DMS153 (cell line): Measurements from ENCODE around the gene BYSL.

ENCODE experiments used
- DNase-seq: peaks from one replicate; lab custom pipeline; 2025; lab: John Stamatoyannopoulos, UW

Gene BYSL

GRCh38 chr6:41920921-41921711 is at the start of gene BYSL, which contains the start of gene MED20:
TSS of gene BYSL (plus strand) at chr6:41921499. CDS start at chr6:41921563, 64 bp downstream.
TSS of gene MED20 (minus strand) at chr6:41921139. CDS start at chr6:41921018, 121 bp downstream.
- peak; percentile 73 for DNase-seq

- no peak for DNase-seq
Observed at GRCh38 chr6:41871691-41872090, 49.6 kb upstream of the BYSL start.

- DNase-seq: no peak
Observed at GRCh38 chr6:41872147-41872546, 49.2 kb upstream of the BYSL start.

- no peak for DNase-seq
Observed at GRCh38 chr6:41874741-41875140, 46.6 kb upstream of the BYSL start.

- DNase-seq: no peak
Observed at GRCh38 chr6:41877051-41877680, 44.1 kb upstream of the BYSL start.

- no peak for DNase-seq
Observed at GRCh38 chr6:41878246-41878645, 43.1 kb upstream of the BYSL start.

GRCh38 chr6:41878961-41879405 is 42.3 kb upstream of the BYSL start:
- no peak for DNase-seq

- DNase-seq: no peak
Observed at GRCh38 chr6:41881506-41881905, 39.8 kb upstream of the BYSL start.

GRCh38 chr6:41884957-41885356 is 36.3 kb upstream of the BYSL start:
- DNase-seq: no peak

GRCh38 chr6:41885930-41886329 is 35.4 kb upstream of the BYSL start:
- no peak for DNase-seq

GRCh38 chr6:41887331-41887751 is 34.0 kb upstream of the BYSL start:
- no peak for DNase-seq

GRCh38 chr6:41892921-41893564 is 28.3 kb upstream of the BYSL start:
- DNase-seq: no peak

GRCh38 chr6:41894366-41895299 is 26.7 kb upstream of the BYSL start:
- no peak for DNase-seq

GRCh38 chr6:41895300-41896233 is 25.7 kb upstream of the BYSL start, which contains the start of gene USP49:
TSS of gene USP49 (minus strand) at chr6:41895375. CDS start at chr6:41806983, 88,392 bp downstream.
- peak; percentile 60 for DNase-seq

GRCh38 chr6:41896281-41896680 is 25.0 kb upstream of the BYSL start:
- DNase-seq: no peak

- no peak for DNase-seq
Observed at GRCh38 chr6:41900861-41901260, 20.4 kb upstream of the BYSL start.

- no peak for DNase-seq
Observed at GRCh38 chr6:41901882-41902519, 19.3 kb upstream of the BYSL start.

GRCh38 chr6:41909727-41910126 is 11.6 kb upstream of the BYSL start:
- no peak for DNase-seq

- no peak for DNase-seq
Observed at GRCh38 chr6:41914343-41914742, 7.0 kb upstream of the BYSL start.
